Measurements from ENCODE around the gene ANAPC7. TPM values are rescaled to one million over a fixed set of nuclear protein-coding genes. Genes with fewer than 3 reads are reported as not detected.
A peak's percentile ranks its signal among the peaks of the same experiment; 100 is the strongest.

ANAPC7 gene
- total RNA-seq, 3 donors from 2014 or later, result 31.9 to 50.3 (median 32.8) TPM

DNA sequence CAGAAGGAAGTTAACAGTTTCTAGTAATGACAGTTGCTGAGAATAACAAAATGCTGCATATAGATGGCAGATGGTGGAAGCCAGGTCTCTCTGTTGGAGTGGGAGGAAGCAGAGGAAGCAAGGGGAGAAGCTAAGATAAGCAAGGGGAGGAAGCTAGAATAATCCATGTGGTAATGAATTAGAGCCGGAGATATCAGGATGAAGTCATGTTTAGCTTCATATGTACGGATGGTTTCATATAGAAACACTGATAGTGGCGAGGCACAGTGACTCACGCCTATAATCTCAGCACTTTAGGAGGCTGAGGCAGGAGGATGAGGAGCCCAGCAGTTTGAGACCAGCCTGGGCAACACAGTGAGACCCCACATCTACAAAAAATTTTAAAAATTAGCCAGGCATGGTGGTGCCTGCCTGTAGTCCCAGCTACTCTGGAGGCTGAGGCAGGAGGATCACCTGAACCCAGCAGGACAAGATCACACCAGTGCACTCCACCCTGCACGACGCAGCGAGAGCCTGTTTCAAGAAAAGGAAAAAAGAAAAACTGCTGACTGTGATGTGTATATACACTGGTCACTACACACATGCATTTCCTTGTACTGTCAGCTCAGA is 49.2 kb downstream of the ANAPC7 start:
- Histone ChIP-seq H3K4me3 (no peak overlapping the region), H3K9me3 (no peaks in the 10 kb centered on the region), H3K36me3 (ENCODE audit: low read depth) (no peaks in the 10 kb centered on the region), H3K4me1 (ENCODE audit: low read depth) (no peaks in the 10 kb centered on the region)
- DNase-seq (no peak), ATAC-seq (peak; percentile 11)
- TF ChIP-seq, protein P1, sequence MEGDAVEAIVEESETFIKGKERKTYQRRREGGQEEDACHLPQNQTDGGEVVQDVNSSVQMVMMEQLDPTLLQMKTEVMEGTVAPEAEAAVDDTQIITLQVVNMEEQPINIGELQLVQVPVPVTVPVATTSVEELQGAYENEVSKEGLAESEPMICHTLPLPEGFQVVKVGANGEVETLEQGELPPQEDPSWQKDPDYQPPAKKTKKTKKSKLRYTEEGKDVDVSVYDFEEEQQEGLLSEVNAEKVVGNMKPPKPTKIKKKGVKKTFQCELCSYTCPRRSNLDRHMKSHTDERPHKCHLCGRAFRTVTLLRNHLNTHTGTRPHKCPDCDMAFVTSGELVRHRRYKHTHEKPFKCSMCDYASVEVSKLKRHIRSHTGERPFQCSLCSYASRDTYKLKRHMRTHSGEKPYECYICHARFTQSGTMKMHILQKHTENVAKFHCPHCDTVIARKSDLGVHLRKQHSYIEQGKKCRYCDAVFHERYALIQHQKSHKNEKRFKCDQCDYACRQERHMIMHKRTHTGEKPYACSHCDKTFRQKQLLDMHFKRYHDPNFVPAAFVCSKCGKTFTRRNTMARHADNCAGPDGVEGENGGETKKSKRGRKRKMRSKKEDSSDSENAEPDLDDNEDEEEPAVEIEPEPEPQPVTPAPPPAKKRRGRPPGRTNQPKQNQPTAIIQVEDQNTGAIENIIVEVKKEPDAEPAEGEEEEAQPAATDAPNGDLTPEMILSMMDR (IDR thresholded peaks at IDR 0.05), result no peak
- intact Hi-C loops (cut with DNase I, micrococcal nuclease), result no loop called here

DNA sequence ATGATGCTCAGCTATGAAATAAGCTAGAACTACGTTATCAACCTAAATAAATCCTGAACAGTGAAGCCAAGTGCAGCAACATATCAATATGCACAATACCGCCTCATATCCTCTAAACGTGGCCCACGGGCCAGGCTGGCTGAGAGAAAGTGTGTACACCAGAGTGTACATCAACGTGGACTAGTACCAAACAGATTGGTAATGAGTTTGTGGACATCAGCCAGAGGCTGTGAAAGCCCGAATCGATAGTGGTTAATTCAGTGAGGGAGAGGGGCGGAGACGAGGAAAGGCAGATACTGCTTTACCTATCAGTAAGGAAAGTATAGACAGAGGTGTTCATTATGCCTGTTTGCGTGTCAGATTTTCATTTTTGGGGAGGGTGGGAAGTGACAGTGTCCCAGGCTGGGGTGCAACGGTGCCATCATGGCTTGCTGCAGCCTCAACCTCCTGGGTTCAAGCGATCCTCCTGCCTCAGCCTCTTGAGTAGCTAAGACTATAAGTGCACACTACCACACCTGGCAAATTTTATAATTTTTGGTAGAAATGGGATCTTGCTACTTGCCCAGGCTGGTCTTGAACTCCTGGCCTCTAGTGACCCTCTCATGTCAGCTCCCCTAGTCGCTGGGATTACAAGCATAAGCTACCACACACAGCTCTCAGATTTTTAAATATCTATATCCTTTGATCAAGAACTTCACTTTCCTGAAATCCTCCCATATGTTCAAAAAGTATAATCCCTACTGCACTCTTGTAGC is 50.1 kb downstream of the ANAPC7 start:
- ATAC-seq, result no peak
- TF ChIP-seq, protein P1 (IDR thresholded peaks at IDR 0.05), result no peak

DNA sequence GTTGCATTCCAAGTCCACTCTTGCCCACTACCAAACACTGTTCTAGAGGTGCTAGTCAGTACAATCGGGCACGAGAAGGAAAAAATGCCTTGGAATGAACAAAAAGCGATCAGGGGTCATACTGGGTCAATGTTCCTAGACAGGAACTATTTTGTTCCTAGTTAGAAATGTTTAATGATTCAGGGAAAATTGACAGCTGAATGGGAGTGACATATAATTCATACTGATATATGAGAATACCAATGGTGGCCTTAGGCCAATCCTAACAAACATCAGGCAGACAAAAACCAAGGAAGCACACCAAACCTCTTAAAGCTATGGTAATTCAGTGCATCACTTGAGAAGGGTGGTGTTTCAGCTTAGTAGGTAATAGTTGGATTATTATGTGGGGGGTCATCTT is 51.1 kb downstream of the ANAPC7 start:
- ATAC-seq (no peak), DNase-seq (no peak)
- Histone ChIP-seq H3K4me1 (ENCODE audit: low read depth) (no peaks in the 10 kb centered on the region), H3K36me3 (ENCODE audit: low read depth) (no peaks in the 10 kb centered on the region), H3K4me3 (no peak overlapping the region), H3K9me3 (no peaks in the 10 kb centered on the region)
- intact Hi-C loops (cut with DNase I, micrococcal nuclease), result no loop called here
- TF ChIP-seq, protein P1 (IDR thresholded peaks at IDR 0.05), result no peak

More for the DNA sequence above, 50.1 kb downstream of the ANAPC7 start:
- Histone ChIP-seq H3K36me3 (ENCODE audit: low read depth) (no peaks in the 10 kb centered on the region), H3K4me1 (ENCODE audit: low read depth) (no peaks in the 10 kb centered on the region), H3K4me3 (no peak overlapping the region), H3K9me3 (no peaks in the 10 kb centered on the region)
- intact Hi-C loops (cut with DNase I, micrococcal nuclease), result no loop called here
- no peak for DNase-seq

DNA sequence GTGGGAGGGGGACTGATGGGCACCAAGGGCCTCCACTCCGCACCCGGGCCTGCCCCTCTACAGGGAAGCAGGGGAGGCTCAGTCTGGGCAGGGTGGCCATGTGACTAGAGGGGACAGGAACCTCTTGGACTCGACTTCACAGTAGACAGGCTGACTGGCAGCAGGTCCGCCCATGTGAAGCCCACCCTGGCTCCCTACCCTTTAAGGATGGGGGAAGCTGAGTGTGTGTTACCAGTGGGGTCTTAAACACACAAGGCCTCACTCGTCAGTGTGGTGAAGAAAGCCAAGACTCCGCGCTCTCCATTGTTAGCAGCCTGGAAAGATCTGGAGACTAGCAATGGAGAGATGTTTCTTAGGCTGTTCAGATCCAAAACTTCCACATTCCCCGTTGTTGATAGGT is 52.4 kb downstream of the ANAPC7 start:
- peaks cover 4% of the 10 kb centered on the region for H3K36me3 ChIP-seq (ENCODE audit: low read depth)
- TF ChIP-seq, protein P1 (IDR thresholded peaks at IDR 0.05), result no peak
- no peaks in the 10 kb centered on the region for H3K9me3 ChIP-seq
- no peaks in the 10 kb centered on the region for H3K4me1 ChIP-seq (ENCODE audit: low read depth)
- DNase-seq, result no peak
- ATAC-seq, result no peak
- no peak overlapping the region for H3K4me3 ChIP-seq
- intact Hi-C loops (cut with DNase I, micrococcal nuclease), result no loop called here

DNA sequence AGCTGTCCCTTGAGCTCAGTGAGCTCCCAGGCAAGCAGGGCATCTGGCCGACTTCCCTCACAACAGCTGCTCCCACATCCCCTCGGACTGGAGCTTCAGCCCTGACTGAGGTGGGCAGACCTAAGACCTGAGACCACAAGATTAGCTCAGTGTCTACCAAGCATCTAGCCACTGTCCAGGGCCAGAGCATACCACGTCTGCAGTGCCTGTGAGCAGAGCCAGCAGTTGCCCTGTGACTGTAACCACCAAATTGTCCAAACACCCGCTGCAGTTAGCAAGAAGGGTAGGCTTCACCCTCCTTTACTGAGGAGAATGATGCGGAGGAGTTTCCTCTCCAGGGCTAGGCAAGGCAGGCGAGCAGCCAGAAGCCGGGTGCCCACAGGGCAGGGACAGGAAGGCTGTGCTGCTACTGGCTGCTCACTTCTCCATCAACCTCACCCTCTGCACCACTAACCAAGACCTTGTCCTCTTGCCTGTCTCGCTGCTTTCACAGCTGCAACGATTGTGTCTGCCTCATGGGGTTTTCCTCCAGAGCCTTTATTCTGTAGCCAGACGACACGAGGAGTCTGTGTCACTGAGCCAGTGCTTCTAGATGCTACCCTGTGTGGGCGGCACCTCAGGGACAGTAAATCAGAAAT is 53.9 kb downstream of the ANAPC7 start:
- TF ChIP-seq, protein P1 (IDR thresholded peaks at IDR 0.05), result no peak
- DNase-seq, result no peak
- peaks cover 8% of the 10 kb centered on the region for H3K36me3 ChIP-seq (ENCODE audit: low read depth)
- no peaks in the 10 kb centered on the region for H3K4me1 ChIP-seq (ENCODE audit: low read depth)
- H3K4me3 ChIP-seq, result no peak overlapping the region
- ATAC-seq, result peak; percentile 16
- intact Hi-C loops (cut with DNase I, micrococcal nuclease), result no loop called here
- H3K9me3 ChIP-seq, result no peaks in the 10 kb centered on the region
